T-cell (primary cell): ENCODE data around the gene RNF38. TPM values are rescaled to one million over a fixed set of nuclear protein-coding genes. Genes with fewer than 3 reads are reported as not detected.
A peak's percentile ranks its signal among the peaks of the same experiment; 100 is the strongest.

ENCODE experiments used
- ATAC-seq, 4 experiments: fragments of 200-7000 bp in 3 of 4; fragments of 150-1000 bp in 1 of 4; cut with Tn5 transposase; replicated peaks in 1 of 4; 1 replicate in 3 of 4; 2 replicates in 1 of 4; pipeline ENCODE4 v1.10.0; 2021; ENCODE audit warnings: moderate library complexity in 3 of 4, mild to moderate bottlenecking in 2 of 4, moderate number of reproducible peaks in 1 of 4
- CTCF ChIA-PET, 2 donors: fragments of 300-600 bp; sonication (Branson Sonifier 250); formaldehyde crosslinking; loops; one replicate each; lab custom pipeline; 2022; ENCODE audit warnings: antibody characterized with exemption in 2 of 2; lab: Charles Lee
- POLR2A ChIA-PET, 2 donors: fragments of 300-600 bp; sonication (Branson Sonifier 250); formaldehyde crosslinking; loops; one replicate each; lab custom pipeline; 2022; ENCODE audit warnings: antibody characterized with exemption in 2 of 2; lab: Charles Lee
- DNase-seq, 35 experiments: peaks; one replicate each; pipeline versions ENCODE4 v3.0.0 to v3.0.0-alpha.2; 2013 to 2023
- H3K27ac ChIP-seq: one replicate; pipeline ENCODE4 v1.5.1; 2013; ENCODE audit warnings: low read length
- H3K27me3 ChIP-seq, 2 experiments: replicated peaks in 1 of 2; 1 replicate in 1 of 2; 2 replicates in 1 of 2; pipeline versions ENCODE4 v1.6.1 to v1.7.0; 2013; ENCODE audit warnings: low read length in 1 of 2, mixed read lengths in 1 of 2; ENCODE audit not compliant: control insufficient read depth in 2 of 2, insufficient read depth in 2 of 2; ENCODE audit errors: extremely low read depth in 1 of 2
- H3K36me3 ChIP-seq, 2 donors: 1 replicate in 1 of 2; 2 replicates in 1 of 2; pipeline versions ENCODE4 v1.6.1 to v1.7.0; 2013; ENCODE audit warnings: low read length in 1 of 2; ENCODE audit not compliant: control insufficient read depth in 2 of 2, insufficient read depth in 1 of 2; ENCODE audit errors: extremely low read depth in 1 of 2
- H3K4me1 ChIP-seq, 2 experiments: 1 replicate in 1 of 2; 2 replicates in 1 of 2; pipeline versions ENCODE4 v1.6.1 to v1.7.0; 2013; ENCODE audit warnings: low read length in 2 of 2, mixed read lengths in 1 of 2; ENCODE audit not compliant: insufficient read depth in 2 of 2, control insufficient read depth in 1 of 2; ENCODE audit errors: extremely low read depth in 1 of 2
- H3K4me3 ChIP-seq, 2 donors: 1 replicate in 1 of 2; 2 replicates in 1 of 2; pipeline versions ENCODE4 v1.5.1 to v1.7.0; 2013; ENCODE audit warnings: mild to moderate bottlenecking in 2 of 2, low read length in 1 of 2, moderate library complexity in 1 of 2; ENCODE audit not compliant: control insufficient read depth in 1 of 2; ENCODE audit errors: extremely low read depth in 1 of 2
- H3K9me3 ChIP-seq: 2 replicates; pipeline ENCODE4 v1.7.0; 2013
- H3K27ac Mint-ChIP-seq, 2 donors: one replicate each; pipeline ENCODE4 v1.8.0; 2020 to 2021; ENCODE audit warnings: mild to moderate bottlenecking in 2 of 2, mixed read lengths in 2 of 2
- H3K27me3 Mint-ChIP-seq, 2 donors: one replicate each; pipeline ENCODE4 v1.8.0; 2021 to 2022; ENCODE audit warnings: mixed read lengths in 2 of 2
- H3K36me3 Mint-ChIP-seq: one replicate; pipeline ENCODE4 v1.8.0; 2021; ENCODE audit warnings: mixed read lengths
- H3K4me1 Mint-ChIP-seq, 3 donors: one replicate each; pipeline ENCODE4 v1.8.0; 2020 to 2022; ENCODE audit warnings: mixed read lengths in 3 of 3, mild to moderate bottlenecking in 1 of 3
- H3K4me3 Mint-ChIP-seq, 3 donors: one replicate each; pipeline ENCODE4 v1.8.0; 2020 to 2022; ENCODE audit warnings: mild to moderate bottlenecking in 3 of 3, mixed read lengths in 3 of 3, moderate library complexity in 3 of 3
- H3K9me3 Mint-ChIP-seq, 3 donors: one replicate each; pipeline ENCODE4 v1.8.0; 2020 to 2022; ENCODE audit warnings: mixed read lengths in 3 of 3
- WGBS: methylation state at CpG from one replicate; pipeline ENCODE4 v1.1.5; 2013; ENCODE audit warnings: missing lambda C conversion rate; ENCODE audit not compliant: insufficient coverage; 5-methylcytosine and 5-hydroxymethylcytosine counted together
- total RNA-seq, 35 experiments: library from RNA in 6 of 35; stranded (reverse) in 6 of 35; fragments of 120-200 nt in 1 of 35; gene quantifications; one replicate each; pipeline versions ENCODE4 v1.2.1 to v1.2.4 and lab custom pipeline; 2013 to 2026

Gene RNF38
- total RNA-seq, 5 donors from 2014 or later (not counting 1 experiment from before 2014, with no cell fraction given) = 61.0 to 92.3 (median 71.2) TPM

- H3K36me3 ChIP-seq = peaks cover 0 to 61% of the 10 kb centered on the region in 2 donors
- H3K27ac Mint-ChIP-seq = no peak overlapping the region
- WGBS = 100% methylated on average over 1 of the region's 2 CpGs
- no peaks in the 10 kb centered on the region for H3K27me3 ChIP-seq
- no peaks in the 10 kb centered on the region for H3K4me1 ChIP-seq
- no peaks in the 10 kb centered on the region for H3K9me3 ChIP-seq
- CTCF ChIA-PET = interaction anchor here (0.5 to 0.7 kb wide), 3 partner anchors 35 to 203 kb away, joined by 3 to 5 read pairs (median 4); no protein-coding TSS in a partner anchor
- H3K27me3 Mint-ChIP-seq = no peaks in the 10 kb centered on the region
- no peak overlapping the region for H3K4me3 ChIP-seq
- DNase-seq (no peak), ATAC-seq (no peak)
- peaks cover 45% of the 10 kb centered on the region for H3K36me3 Mint-ChIP-seq
- no peak overlapping the region for H3K4me3 Mint-ChIP-seq
- no peaks in the 10 kb centered on the region for H3K9me3 Mint-ChIP-seq
- no peaks in the 10 kb centered on the region for H3K4me1 Mint-ChIP-seq
- H3K27ac ChIP-seq = no peak overlapping the region
- POLR2A ChIA-PET = no interaction called here
These were observed 63.1 kb downstream of the RNF38 start for GRCh38 chr9:36337002-36337401.

- Mint-ChIP-seq H3K27me3 (no peaks in the 10 kb centered on the region), H3K4me3 (no peak overlapping the region), H3K4me1 (no peaks in the 10 kb centered on the region), H3K9me3 (no peaks in the 10 kb centered on the region), H3K27ac (no peak overlapping the region), H3K36me3 (peaks cover 42% of the 10 kb centered on the region)
- H3K9me3 ChIP-seq = no peaks in the 10 kb centered on the region
- ATAC-seq = no peak
- no peaks in the 10 kb centered on the region for H3K27me3 ChIP-seq
- no peak overlapping the region for H3K27ac ChIP-seq
- H3K4me1 ChIP-seq = no peaks in the 10 kb centered on the region
- WGBS = no CpG with 5 or more reads among the region's 3 CpGs
- no peak overlapping the region for H3K4me3 ChIP-seq
- ChIA-PET POLR2A (interaction anchor here (0.6 kb wide), 2 partner anchors 8 to 218 kb away, joined by 3 to 4 read pairs; no protein-coding TSS in a partner anchor), CTCF (interaction anchor here in 1 of 2 donors (0.5 kb wide), 1 partner anchor 72 kb away, joined by 3 read pairs; no protein-coding TSS in a partner anchor)
- no peak for DNase-seq
- peaks cover 0 to 54% of the 10 kb centered on the region in 2 donors for H3K36me3 ChIP-seq
These were observed 63.8 kb downstream of the RNF38 start for GRCh38 chr9:36336131-36336907.

DNA sequence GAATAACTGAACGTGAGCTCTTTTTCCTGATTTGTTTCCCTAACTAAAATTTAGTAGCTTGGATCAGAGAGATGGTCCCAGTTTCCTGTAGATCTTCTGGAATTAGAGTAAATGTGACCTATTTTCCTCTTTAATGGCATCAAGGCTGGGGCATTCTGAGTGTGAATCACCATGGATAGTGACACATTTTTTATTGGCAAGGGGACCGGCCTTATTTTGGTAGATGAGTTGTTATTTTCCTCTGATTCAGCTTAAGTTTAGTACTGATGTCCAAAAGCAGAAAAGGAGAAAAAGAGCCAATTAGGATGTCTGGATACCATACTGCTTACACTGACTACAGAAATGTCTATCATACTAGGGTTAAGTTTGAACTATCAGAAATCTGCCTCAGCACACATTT is 68.1 kb downstream of the RNF38 start:
- H3K27me3 ChIP-seq = no peaks in the 10 kb centered on the region
- DNase-seq (no peak), ATAC-seq (no peak)
- Mint-ChIP-seq H3K36me3 (peaks cover 10% of the 10 kb centered on the region), H3K4me1 (peaks cover 3 to 7% (median 6%) of the 10 kb centered on the region in 3 donors), H3K27me3 (no peaks in the 10 kb centered on the region), H3K27ac (no peak overlapping the region), H3K9me3 (no peaks in the 10 kb centered on the region), H3K4me3 (no peak overlapping the region)
- H3K27ac ChIP-seq = no peak overlapping the region
- peaks cover 0 to 20% of the 10 kb centered on the region in 2 donors for H3K36me3 ChIP-seq
- WGBS = no CpG with 5 or more reads among the region's 2 CpGs
- ChIA-PET POLR2A (interaction anchor here in 1 of 2 donors (0.5 kb wide), 1 partner anchor 1486 kb away, joined by 3 read pairs; no protein-coding TSS in a partner anchor), CTCF (interaction anchor here (0.6 to 2.9 kb wide), 4 partner anchors 36 to 84 kb away, joined by 3 to 10 read pairs (median 4); no protein-coding TSS in a partner anchor)
- no peaks in the 10 kb centered on the region for H3K4me1 ChIP-seq
- no peaks in the 10 kb centered on the region for H3K9me3 ChIP-seq
- H3K4me3 ChIP-seq = no peak overlapping the region

DNA sequence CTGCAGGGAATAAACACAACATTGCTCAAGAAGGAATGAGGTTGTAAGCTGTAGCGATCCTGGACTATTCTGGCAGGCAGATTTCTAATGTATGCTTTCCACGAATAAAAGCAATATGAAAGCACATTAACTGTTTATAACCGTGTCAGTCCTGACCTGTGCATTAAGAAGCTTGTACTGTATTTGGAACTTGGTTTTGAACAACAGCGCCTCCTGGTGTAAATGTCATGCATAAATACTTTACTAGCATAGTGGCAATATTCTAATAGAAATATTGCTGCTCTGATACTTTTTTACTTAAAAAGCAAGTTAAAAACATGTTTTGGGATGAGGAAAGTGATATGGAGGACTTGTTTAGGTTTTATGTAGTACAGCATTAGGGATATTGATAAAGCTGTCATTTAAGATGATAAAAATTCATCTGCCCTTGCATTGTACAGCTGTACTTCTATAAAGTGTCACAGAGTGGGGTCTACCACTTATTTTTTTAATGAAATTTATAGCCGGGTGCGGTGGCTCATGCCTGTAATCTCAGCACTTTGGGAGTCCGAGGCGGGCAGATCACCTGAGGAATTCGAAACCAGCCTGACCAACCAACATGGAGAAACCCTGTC is 71.2 kb downstream of the RNF38 start:
- H3K27ac Mint-ChIP-seq = no peak overlapping the region
- ChIA-PET POLR2A (interaction anchor here in 1 of 2 donors (0.5 kb wide), 1 partner anchor 13 kb away, joined by 4 read pairs; no protein-coding TSS in a partner anchor), CTCF (interaction anchor here (0.6 to 2.0 kb wide), 14 partner anchors 56 to 321 kb away, joined by 3 to 13 read pairs (median 4); partner anchors contain the start of genes CLTA (in 1 of the 2) and GNE (in 1 of the 2))
- H3K4me1 Mint-ChIP-seq = peaks cover 3 to 7% (median 6%) of the 10 kb centered on the region in 3 donors
- Histone ChIP-seq H3K9me3 (no peaks in the 10 kb centered on the region), H3K36me3 (peaks cover 0 to 2% of the 10 kb centered on the region in 2 donors), H3K4me1 (no peaks in the 10 kb centered on the region), H3K4me3 (no peak overlapping the region), H3K27me3 (no peaks in the 10 kb centered on the region), H3K27ac (no peak overlapping the region)
- 0% methylated on average over 3 of the region's 9 CpGs for WGBS
- H3K4me3 Mint-ChIP-seq = no peak overlapping the region
- H3K9me3 Mint-ChIP-seq = no peaks in the 10 kb centered on the region
- no peaks in the 10 kb centered on the region for H3K27me3 Mint-ChIP-seq
- ATAC-seq (peak; percentile 68 to 73 (median 70)), DNase-seq (peak in 25 of 35 experiments; percentile 7 to 82 (median 30))
- H3K36me3 Mint-ChIP-seq = no peaks in the 10 kb centered on the region

GRCh38 chr9:36325081-36325828 is 74.8 kb downstream of the RNF38 start:
- no peak overlapping the region for H3K27ac ChIP-seq
- Mint-ChIP-seq H3K9me3 (no peaks in the 10 kb centered on the region), H3K27ac (no peak overlapping the region), H3K27me3 (no peaks in the 10 kb centered on the region), H3K4me3 (no peak overlapping the region), H3K36me3 (no peaks in the 10 kb centered on the region), H3K4me1 (peaks cover 3 to 7% (median 6%) of the 10 kb centered on the region in 3 donors)
- H3K9me3 ChIP-seq = no peaks in the 10 kb centered on the region
- ATAC-seq (no peak), DNase-seq (no peak)
- H3K4me1 ChIP-seq = no peaks in the 10 kb centered on the region
- H3K27me3 ChIP-seq = peaks cover 0 to 3% of the 10 kb centered on the region in 2 experiments
- no peak overlapping the region for H3K4me3 ChIP-seq
- ChIA-PET CTCF (interaction anchor here in 1 of 2 donors (0.6 kb wide), 1 partner anchor 83 kb away, joined by 9 read pairs; no protein-coding TSS in a partner anchor), POLR2A (no interaction called here)
- H3K36me3 ChIP-seq = no peaks in the 10 kb centered on the region
- WGBS = 93% methylated on average over 23 of the region's 24 CpGs

DNA sequence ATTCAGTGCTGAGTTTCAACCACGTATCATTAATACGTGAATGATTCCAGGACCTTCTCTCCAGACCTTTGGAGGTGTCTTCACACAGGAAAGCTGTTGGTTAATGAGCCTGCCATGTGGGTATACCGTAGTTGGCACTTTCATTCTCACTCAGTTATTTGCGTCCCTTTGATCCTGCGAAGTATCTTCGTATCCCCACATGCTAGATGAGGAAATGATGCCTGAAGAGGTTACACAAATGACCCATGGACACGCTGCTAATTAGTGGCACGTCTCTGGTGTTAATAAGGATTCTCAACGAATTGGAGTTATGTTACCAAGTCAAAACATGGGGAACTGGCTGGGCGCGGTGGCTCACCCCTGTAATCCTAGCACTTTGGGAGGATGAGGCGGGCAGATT is 76.1 kb downstream of the RNF38 start:
- 66% methylated on average over 5 of the region's 12 CpGs for WGBS
- H3K4me3 ChIP-seq = no peak overlapping the region
- Mint-ChIP-seq H3K4me3 (no peak overlapping the region), H3K27ac (no peak overlapping the region), H3K9me3 (no peaks in the 10 kb centered on the region), H3K36me3 (no peaks in the 10 kb centered on the region), H3K27me3 (no peaks in the 10 kb centered on the region), H3K4me1 (peaks cover 3 to 7% (median 6%) of the 10 kb centered on the region in 3 donors)
- peaks cover 0 to 8% of the 10 kb centered on the region in 2 experiments for H3K27me3 ChIP-seq
- no peak overlapping the region for H3K27ac ChIP-seq
- CTCF ChIA-PET = no interaction called here
- H3K36me3 ChIP-seq = no peaks in the 10 kb centered on the region
- DNase-seq = no peak
- POLR2A ChIA-PET = no interaction called here
- ATAC-seq = no peak
- no peaks in the 10 kb centered on the region for H3K4me1 ChIP-seq
- no peaks in the 10 kb centered on the region for H3K9me3 ChIP-seq
